HUES48 (cell line): Measurements from ENCODE around the gene GNAT1.
A peak's percentile ranks its signal among the peaks of the same experiment; 100 is the strongest.
"Not testable (repeated sequence)": the region's sequence is repeated elsewhere in the genome, so short reads cannot be mapped to it uniquely, and the experiment has no call there.

Source experiments
- H3K27ac ChIP-seq: one replicate; pipeline ENCODE4 v1.7.0; 2013; ENCODE audit warnings: low read depth, low read length, inconsistent platforms
- H3K27me3 ChIP-seq: 2 replicates; pipeline ENCODE4 v1.6.1; 2013; ENCODE audit warnings: mild to moderate bottlenecking, low read length; ENCODE audit not compliant: control insufficient read depth, insufficient read depth
- H3K36me3 ChIP-seq: 2 replicates; pipeline ENCODE4 v1.6.1; 2013; ENCODE audit warnings: low read length; ENCODE audit not compliant: control insufficient read depth, insufficient read depth
- H3K4me1 ChIP-seq: 2 replicates; pipeline ENCODE4 v1.6.1; 2013; ENCODE audit warnings: mild to moderate bottlenecking, low read length; ENCODE audit not compliant: control insufficient read depth, insufficient read depth
- H3K4me3 ChIP-seq: 2 replicates; pipeline ENCODE4 v1.5.1; 2013; ENCODE audit warnings: mild to moderate bottlenecking, low read depth, low read length
- H3K9ac ChIP-seq: 2 replicates; pipeline ENCODE4 v1.6.1; 2013; ENCODE audit warnings: mild to moderate bottlenecking, low read depth, low read length, moderate library complexity
- H3K9me3 ChIP-seq: 2 replicates; pipeline ENCODE4 v1.6.1; 2013; ENCODE audit warnings: low read length; ENCODE audit not compliant: control insufficient read depth, insufficient read depth

Gene GNAT1

DNA sequence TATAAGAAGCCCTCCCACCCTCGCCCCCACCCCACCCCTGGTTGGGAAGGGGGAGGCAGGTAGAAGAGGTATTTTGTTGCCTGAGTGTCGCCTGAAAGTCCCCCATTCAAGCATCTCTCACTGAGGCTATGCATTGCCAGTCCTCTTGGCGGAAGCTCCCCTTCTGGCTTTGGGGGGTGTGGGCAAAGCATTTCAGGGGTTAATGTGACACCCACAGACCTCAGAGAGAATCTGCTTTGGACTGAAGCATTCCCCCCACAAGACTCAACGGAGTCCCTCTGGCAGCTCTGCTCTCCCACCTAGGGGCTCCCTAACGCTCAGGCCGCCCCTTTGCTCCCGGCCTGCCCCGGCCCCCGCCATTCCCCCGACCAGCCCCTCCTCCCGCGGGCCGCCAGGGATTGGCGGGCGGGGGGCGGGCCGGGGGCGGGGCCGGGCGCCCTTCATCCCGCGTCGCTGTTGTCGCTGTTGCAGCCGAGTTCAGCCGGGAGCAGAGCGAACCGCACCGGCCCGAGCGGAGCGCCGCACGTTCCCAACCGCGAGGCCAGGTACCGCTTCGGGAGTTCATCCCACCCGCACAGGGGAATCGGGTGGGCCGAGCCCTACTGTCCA is 13.5 kb downstream of the GNAT1 start, which contains the start of gene SLC38A3:
TSS of gene SLC38A3 (plus strand) at position 468 of the 609 bp plus-strand sequence. CDS start 8,929 bp downstream, outside the sequence.
- Histone ChIP-seq H3K9me3 (no peaks in the 10 kb centered on the region), H3K36me3 (no peaks in the 10 kb centered on the region), H3K9ac (no peak within 1 kb of the TSS), H3K4me1 (peaks cover 5% of the 10 kb centered on the region; the same call in 1 of the 2 replicates), H3K4me3 (peak within 1 kb of the TSS; percentile 72), H3K27me3 (peaks cover 30% of the 10 kb centered on the region), H3K27ac (no peak within 1 kb of the TSS)

DNA sequence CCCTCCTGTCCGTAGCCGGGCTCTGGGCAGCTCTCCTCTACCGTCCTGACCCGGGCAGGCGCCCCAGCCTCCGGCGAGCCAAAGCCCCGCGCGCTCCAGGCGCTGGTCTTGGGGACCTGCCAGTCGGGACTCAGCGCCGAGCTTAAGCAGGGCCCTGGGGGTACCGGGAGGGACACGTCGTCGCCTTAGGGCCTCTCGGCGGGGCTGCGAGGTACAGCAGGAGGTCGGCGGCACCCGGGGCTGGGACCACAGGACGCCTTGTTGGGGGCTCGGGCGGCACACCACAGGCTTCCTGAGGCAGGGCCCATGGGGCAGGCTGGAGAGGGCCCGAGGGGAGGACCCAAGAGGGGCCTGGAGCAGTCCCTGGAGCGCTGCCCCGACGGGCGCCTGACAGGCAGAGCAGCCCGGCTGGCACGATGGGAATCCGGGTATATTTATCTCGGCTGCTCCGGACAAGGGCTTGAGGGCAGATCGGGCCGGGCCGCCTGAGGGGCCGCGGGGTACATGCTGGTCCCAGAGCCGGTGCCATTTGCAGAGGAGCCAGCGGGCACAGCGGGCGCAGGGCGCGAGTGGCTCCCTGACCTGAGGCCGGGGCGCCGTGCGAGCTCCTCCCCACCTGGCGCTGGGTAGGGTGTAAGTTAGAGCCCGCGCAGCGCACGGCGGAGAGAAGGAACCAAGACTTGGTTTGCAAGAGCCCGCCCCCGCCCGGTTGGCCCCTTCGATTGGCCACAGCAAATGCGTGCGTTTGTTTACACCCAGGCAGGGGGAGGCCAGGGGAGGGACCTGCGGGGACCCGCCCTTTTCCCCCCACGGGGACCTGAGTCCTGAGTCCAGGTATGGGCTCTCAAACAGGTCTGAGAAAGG is 14.2 kb downstream of the GNAT1 start:
- H3K4me3 ChIP-seq, result peak overlapping the region; percentile 72
- no peak overlapping the region for H3K27ac ChIP-seq
- peaks cover 12% of the 10 kb centered on the region for H3K4me1 ChIP-seq

DNA sequence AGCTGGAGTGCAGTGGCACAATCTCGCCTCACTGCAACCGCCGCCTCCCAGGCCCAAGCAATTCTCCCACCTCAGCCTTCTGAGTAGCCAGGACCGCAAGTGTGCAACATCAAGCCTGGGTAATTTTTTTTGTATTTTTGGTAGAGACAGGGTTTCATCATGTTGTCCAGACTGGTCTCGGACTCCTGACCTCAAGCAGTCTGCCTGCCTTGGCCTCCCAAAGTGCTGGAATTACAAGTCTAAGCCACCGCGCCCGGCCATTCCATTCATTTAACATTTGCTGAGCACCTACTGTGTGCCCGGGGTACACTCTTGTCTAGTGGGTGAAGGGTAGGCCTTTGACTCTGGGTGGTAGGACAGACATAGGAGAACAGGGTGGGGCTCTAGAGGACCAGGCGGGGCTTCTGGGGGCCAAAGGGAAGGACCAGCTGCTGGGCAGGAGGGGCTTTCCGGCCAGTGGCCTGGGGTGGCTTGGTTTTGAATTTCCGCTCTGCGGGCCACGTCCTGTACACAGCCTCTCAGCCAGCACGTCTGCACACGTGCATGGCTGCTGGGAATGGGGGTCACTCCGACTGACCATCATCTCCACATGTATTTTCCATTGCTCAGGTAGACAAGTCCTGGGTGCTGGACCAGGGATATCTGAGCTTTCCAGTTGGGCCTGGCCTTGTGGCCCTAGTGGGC is 16.1 kb downstream of the GNAT1 start:
- H3K4me1 ChIP-seq, result peaks cover 18% of the 10 kb centered on the region
- H3K9me3 ChIP-seq, result no peaks in the 10 kb centered on the region
- no peak overlapping the region for H3K27ac ChIP-seq
- peaks cover 30% of the 10 kb centered on the region for H3K27me3 ChIP-seq
- no peak overlapping the region for H3K9ac ChIP-seq
- H3K36me3 ChIP-seq, result no peaks in the 10 kb centered on the region
- H3K4me3 ChIP-seq, result no peak overlapping the region

More for the DNA sequence above, 14.2 kb downstream of the GNAT1 start:
- Histone ChIP-seq H3K27me3 (peaks cover 30% of the 10 kb centered on the region), H3K36me3 (no peaks in the 10 kb centered on the region), H3K9me3 (no peaks in the 10 kb centered on the region), H3K9ac (no peak overlapping the region)

DNA sequence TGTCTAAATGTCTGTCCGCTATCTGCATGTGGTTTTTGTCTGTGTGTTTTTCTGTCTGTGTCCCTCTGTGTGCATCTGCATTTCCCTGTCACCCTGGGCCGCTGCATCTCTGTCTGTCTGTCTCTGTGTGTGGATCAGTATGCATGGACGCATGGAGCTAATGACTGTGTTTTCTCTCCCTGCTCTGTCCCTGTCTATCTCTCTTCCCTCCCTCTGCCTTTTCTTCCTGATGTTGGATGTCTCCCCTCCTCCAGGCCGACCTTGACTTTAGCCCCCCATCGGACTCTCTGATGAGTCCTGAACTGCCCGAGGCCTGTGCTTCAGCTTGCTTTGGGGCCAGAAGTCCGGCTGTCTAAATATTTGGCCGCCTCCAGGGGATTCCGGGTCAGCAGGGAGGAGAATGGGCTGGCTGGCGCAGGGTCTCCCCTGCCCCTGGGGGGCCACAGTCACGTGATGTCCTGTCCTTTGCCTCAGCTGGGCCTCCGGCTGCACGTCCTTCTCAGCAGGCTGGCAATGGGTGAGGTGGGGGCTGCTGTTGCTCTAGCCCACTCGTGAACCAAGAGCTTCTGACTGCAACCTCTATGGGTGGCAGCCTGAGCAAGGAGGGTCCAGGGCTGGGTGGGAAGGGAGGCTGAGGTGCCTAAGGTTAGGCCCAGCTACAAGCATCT is 17.4 kb downstream of the GNAT1 start:
- H3K36me3 ChIP-seq, result no peaks in the 10 kb centered on the region
- no peaks in the 10 kb centered on the region for H3K9me3 ChIP-seq
- H3K9ac ChIP-seq, result no peak overlapping the region
- peaks cover 15% of the 10 kb centered on the region for H3K4me1 ChIP-seq
- H3K27me3 ChIP-seq, result peaks cover 26% of the 10 kb centered on the region
- no peak overlapping the region for H3K4me3 ChIP-seq
- H3K27ac ChIP-seq, result no peak overlapping the region

DNA sequence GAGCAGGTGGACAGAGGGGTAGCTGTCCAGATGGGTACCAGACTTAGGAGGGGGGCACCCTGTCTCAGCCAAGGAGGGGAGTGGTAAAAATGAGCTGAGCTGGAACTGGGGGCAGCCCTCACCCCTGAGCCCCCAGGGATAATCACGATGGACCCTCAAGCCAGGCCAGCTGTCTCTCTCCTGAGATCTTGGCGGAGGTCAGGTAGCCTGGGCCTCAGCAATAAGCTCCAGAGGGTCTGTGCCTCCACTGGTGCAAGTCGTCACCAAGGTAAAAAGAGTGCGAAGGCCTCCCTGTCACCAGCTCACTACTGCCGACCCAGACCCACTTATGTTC is 18.7 kb downstream of the GNAT1 start:
- Histone ChIP-seq H3K27ac (peak overlapping the region; percentile 42), H3K9ac (no peak overlapping the region), H3K27me3 (peaks cover 18% of the 10 kb centered on the region), H3K9me3 (no peaks in the 10 kb centered on the region), H3K36me3 (no peaks in the 10 kb centered on the region), H3K4me1 (peaks cover 15% of the 10 kb centered on the region), H3K4me3 (no peak overlapping the region)

DNA sequence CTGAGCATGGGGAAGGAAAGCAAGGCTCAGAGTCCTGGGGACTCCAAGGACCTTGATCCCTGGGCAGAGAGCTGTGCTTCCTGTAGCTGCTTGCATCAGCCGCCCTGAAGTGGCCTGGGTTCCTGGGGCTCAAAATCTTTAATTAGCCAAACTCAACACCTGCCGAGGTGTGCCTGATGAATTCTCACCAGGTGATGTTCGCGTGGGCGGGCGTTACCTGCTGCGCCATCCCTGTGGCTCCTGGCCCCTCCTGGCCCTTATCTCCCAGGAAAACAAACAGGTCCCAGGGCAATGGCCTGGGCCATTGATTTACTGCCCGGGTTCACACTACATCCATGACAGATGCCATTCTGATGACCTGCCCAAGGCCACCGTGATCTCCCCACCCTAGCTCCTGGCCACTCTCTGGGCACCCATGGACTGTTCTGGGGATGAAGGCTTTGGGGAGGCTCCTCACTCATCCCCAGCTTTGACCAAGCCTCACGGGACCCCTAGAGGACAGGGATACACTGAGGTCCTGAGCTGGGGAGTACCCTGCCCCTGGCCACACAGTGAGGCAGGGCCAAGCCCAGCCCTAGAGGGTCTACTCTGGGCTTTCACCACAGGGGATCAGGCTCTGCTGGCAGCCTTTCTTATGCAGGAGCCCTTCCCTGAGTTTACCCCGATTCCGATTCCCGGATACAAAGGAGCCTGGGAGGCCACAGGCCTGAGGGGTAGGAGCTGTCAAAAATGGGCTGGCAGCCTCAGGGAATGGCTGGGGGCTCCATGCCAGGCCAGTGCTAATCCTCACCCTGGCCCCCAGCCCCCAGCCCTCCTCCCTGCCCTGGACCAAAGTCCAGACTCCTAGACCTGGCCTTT is 19.3 kb downstream of the GNAT1 start:
- peaks cover 15% of the 10 kb centered on the region for H3K4me1 ChIP-seq
- no peak overlapping the region for H3K9ac ChIP-seq
- H3K4me3 ChIP-seq, result no peak overlapping the region
- H3K9me3 ChIP-seq, result no peaks in the 10 kb centered on the region
- no peaks in the 10 kb centered on the region for H3K36me3 ChIP-seq
- peak overlapping the region; percentile 42 for H3K27ac ChIP-seq
- peaks cover 12% of the 10 kb centered on the region for H3K27me3 ChIP-seq

DNA sequence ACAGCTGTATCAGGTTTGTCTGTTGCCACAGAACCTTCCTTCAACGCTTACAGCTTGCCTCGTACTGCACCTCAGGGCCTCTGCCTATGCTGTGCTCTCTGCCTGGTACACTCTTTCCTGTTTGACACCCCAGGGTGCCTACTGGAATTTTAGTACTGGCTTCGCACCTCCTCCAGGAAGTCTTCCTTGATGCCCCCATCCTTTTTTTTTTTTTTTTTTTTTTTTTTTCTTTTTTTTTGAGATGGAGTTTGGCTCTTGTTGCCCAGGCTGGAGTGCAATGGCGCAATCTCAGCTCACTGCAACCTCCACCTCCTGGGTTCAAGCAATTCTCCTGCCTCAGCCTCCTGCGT is 19.9 kb downstream of the GNAT1 start:
- not testable (repeated sequence) for H3K9ac ChIP-seq, H3K27me3 ChIP-seq, H3K9me3 ChIP-seq, H3K4me3 ChIP-seq, H3K36me3 ChIP-seq
- Histone ChIP-seq H3K27ac (peak overlapping the region; percentile 42), H3K4me1 (peaks cover 15% of the 10 kb centered on the region)

DNA sequence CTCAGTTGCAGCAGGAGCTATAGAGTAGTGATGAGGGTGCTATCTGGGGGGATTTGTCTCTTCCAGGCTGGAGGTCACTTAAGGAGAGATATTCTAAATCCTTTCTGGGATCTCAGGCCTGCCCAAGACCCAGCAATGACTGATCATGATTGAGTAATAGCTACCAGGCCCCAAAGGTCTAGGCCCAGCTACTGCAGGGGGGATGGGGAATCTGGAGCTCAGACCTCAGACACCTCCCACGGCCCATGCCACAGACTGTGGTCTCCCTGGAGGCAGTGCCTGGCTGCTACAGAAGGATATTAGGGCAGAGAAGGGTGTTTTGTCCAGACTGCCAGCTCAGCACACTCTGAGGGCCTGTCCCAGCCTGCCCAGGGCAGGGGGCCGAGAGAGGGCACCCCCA is 20.5 kb downstream of the GNAT1 start:
- Histone ChIP-seq H3K27ac (no peak overlapping the region), H3K36me3 (no peaks in the 10 kb centered on the region), H3K27me3 (peaks cover 1% of the 10 kb centered on the region; the same call in 1 of the 2 replicates), H3K9me3 (no peaks in the 10 kb centered on the region), H3K4me1 (peaks cover 15% of the 10 kb centered on the region), H3K4me3 (no peak overlapping the region), H3K9ac (no peak overlapping the region)

DNA sequence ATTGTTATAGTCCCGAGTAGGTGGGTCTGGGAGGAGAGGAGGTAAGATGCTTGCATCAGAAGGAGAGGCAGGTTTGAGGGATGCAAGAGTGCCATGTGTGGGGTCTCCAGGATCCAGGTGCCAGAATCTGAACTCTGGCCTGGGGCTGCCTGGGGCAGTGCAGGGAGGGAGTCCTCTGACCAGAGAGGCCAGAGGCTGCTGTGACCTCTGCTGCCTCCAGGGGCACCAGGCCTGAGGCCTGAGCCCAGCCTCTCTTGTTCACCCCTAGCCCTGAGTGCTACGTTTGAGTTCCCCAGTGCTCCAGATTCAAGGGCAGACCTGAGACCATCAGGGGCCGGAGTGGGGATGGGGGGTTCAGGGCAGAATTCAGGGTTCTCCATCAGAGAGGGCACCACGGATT is 21.1 kb downstream of the GNAT1 start:
- Histone ChIP-seq H3K4me3 (no peak overlapping the region), H3K9ac (no peak overlapping the region), H3K4me1 (peaks cover 15% of the 10 kb centered on the region), H3K27ac (no peak overlapping the region), H3K27me3 (no peaks in the 10 kb centered on the region), H3K36me3 (no peaks in the 10 kb centered on the region), H3K9me3 (no peaks in the 10 kb centered on the region)

DNA sequence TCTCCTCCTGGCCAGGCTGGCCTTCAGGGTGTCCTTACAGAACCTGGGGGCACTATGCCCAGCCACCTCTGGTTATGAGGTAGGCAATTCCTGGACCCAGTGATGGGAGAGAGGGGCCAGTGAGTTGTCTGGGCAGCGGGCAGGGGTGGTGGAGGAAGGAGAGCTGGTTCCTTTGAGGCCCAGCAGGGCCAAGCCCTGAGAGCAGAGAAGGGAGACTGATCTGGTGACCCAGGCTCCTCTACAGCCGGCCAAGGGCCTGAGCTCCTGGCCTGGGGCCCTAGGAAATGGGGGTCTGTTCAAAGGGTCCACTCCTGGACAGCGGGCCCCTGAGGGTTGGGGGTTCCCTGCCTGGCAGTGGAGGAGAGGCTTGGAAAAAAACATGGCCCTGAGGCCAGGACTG is 21.6 kb downstream of the GNAT1 start:
- H3K36me3 ChIP-seq, result no peaks in the 10 kb centered on the region
- H3K9me3 ChIP-seq, result no peaks in the 10 kb centered on the region
- no peak overlapping the region for H3K9ac ChIP-seq
- H3K27ac ChIP-seq, result no peak overlapping the region
- peaks cover 15% of the 10 kb centered on the region for H3K4me1 ChIP-seq
- H3K27me3 ChIP-seq, result no peaks in the 10 kb centered on the region
- H3K4me3 ChIP-seq, result no peak overlapping the region
